Epithelial cell of alveolus of lung (primary cell): ENCODE measurements around the gene LRRC26. TPM values are rescaled to one million over a fixed set of nuclear protein-coding genes. Genes with fewer than 3 reads are reported as not detected.

Source experiments
- total RNA-seq: library from RNA; depleted of rRNA; stranded (reverse); fragments of >200 nt; gene quantifications from 2 replicates; pipeline ENCODE4 v1.2.1, GENCODE V29; 2015

Gene LRRC26, protein sequence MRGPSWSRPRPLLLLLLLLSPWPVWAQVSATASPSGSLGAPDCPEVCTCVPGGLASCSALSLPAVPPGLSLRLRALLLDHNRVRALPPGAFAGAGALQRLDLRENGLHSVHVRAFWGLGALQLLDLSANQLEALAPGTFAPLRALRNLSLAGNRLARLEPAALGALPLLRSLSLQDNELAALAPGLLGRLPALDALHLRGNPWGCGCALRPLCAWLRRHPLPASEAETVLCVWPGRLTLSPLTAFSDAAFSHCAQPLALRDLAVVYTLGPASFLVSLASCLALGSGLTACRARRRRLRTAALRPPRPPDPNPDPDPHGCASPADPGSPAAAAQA
- total RNA-seq = not detected in 2 replicates

DNA sequence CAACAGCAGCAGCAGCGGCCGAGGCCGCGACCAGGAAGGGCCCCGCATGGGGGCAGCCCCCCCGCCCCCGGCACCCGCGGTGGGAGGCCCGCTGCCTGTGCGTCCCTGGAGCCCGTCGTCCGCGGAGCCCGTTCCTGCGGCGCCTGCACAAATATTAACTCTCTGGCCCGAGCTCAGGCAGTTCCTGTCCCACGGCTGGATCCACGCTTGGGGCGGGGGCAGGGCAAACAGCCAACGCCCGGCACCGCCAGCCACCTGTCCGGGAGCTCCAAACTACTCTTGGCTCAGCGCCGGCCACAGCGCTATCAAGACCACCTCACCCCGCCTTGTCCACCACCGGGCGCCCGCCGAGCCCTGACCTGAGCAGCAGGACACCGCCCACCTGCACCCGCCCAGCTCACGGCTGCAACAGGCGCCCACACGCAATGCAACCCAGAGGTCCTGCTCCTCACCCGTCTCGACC lies at the start of gene LRRC26:
TSS of gene LRRC26 (minus strand) at position 156 of the 463 bp plus-strand sequence. CDS start at position 48, 108 bp downstream.

DNA sequence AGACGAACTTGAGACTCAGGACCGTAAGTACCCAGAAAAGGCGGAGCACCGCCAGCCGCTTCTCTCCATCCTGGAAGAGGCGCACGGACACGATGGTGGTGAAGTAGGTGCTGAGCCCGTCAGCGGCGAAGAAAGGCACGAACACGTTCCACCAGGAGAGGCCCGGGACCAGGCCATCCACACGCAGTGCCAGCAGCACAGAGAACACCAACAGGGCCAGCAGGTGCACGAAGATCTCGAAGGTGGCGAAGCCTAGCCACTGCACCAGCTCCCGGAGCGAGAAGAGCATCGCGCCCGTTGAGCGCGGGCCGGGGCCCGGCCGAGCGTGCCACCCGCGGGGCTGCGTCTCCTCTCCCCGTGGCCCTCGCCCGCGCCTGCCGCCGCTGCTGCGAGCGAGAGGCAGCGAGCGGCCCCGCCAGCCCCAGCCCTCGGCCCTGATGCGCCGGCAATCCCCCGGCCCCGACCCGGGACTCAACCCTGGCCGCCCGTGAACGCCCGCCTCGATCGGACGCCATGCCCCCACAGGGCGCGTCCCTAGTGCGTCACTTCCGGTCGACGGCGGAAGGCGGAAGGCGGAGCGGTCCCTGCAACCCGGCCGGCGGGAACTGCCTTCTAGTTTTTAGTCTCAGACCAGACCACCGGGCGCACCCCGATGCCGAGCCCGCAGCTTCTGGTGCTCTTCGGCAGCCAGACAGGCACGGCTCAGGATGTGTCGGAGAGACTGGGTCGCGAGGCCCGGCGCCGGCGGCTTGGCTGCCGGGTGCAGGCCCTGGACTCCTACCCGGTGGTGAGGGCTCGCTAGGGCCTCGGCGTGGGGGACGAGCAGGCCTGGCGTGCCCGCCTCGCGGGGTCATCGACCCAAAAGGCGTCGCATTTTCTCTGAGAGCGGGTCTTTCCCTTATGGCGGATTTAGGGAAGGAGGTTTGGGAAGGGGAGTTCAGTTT lies 35.5 kb upstream of the LRRC26 start, which contains the start of the genes NDOR1 and TMEM203:
TSS of gene NDOR1 (plus strand) at position 575 of the 944 bp plus-strand sequence. CDS start at position 653, 78 bp downstream.
TSS of gene TMEM203 (minus strand) at position 523 of the 944 bp plus-strand sequence. CDS start at position 289, 234 bp downstream.

GRCh38 chr9:137200311-137201204 lies 30.7 kb upstream of the LRRC26 start, which contains the start of gene TPRN:
Gene TPRN (minus strand): TSS chr9:137200741. CDS start chr9:137200711, 30 bp downstream.

GRCh38 chr9:137188490-137189296 lies 18.8 kb upstream of the LRRC26 start, which contains the start of the genes ANAPC2 and SSNA1:
Gene ANAPC2 (minus strand): TSS chr9:137188560. CDS start chr9:137188532, 28 bp downstream.
Gene SSNA1 (plus strand): TSS chr9:137188676. CDS start chr9:137188727, 51 bp downstream.

DNA sequence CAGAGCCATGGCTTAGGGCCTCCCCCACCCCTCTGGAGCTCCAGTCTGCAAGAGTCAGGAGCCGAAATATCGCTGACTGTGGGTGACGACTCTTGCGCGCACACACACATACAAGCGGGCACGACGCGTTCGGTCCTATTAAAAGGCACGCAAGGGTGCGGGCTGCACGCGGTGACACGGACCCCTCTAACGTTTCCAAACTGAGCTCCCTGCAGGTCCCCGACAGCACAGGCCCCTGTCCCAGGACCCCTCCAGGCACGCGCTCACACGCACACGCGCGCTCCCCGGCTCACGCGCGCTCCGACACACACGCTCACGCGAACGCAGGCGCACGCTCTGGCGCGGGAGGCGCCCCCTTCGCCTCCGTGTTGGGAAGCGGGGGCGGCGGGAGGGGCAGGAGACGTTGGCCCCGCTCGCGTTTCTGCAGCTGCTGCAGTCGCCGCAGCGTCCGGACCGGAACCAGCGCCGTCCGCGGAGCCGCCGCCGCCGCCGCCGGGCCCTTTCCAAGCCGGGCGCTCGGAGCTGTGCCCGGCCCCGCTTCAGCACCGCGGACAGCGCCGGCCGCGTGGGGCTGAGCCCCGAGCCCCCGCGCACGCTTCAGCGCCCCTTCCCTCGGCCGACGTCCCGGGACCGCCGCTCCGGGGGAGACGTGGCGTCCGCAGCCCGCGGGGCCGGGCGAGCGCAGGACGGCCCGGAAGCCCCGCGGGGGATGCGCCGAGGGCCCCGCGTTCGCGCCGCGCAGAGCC lies 31.0 kb downstream of the LRRC26 start, which contains the start of gene GRIN1:
TSS of gene GRIN1 (plus strand) at position 433 of the 746 bp plus-strand sequence. CDS start 333 bp downstream, outside the sequence.

Other genes starting within 250 kb of the LRRC26 start
- 127 and 134 TPM in 2 replicates for gene FBXW5, start 225.3 kb downstream of the LRRC26 start, total RNA-seq
- not detected in 2 replicates for gene C8G, start 224.8 kb downstream of the LRRC26 start, total RNA-seq
- gene LCN12, start 217.8 kb downstream of the LRRC26 start, total RNA-seq = not detected in 2 replicates
- 0.39 and 78.2 TPM in 2 replicates for gene PTGDS, start 192.5 kb downstream of the LRRC26 start, total RNA-seq
- 1.9 TPM in 1 of 2 replicates, not detected in the other for gene LCNL1, start 187.1 kb downstream of the LRRC26 start, total RNA-seq
- gene PAXX, start 177.6 kb downstream of the LRRC26 start, total RNA-seq = 19.1 and 33.0 TPM in 2 replicates
- 3.1 and 6.2 TPM in 2 replicates for gene CLIC3, start 173.5 kb downstream of the LRRC26 start, total RNA-seq
- 14.9 and 15.8 TPM in 2 replicates for gene ABCA2, start 141.8 kb downstream of the LRRC26 start, total RNA-seq
- gene FUT7, start 138.0 kb downstream of the LRRC26 start, total RNA-seq = not detected in 2 replicates
- 25.2 and 54.9 TPM in 2 replicates for gene NPDC1, start 123.9 kb downstream of the LRRC26 start, total RNA-seq
- 0.72 TPM in 1 of 2 replicates, not detected in the other for gene ENTPD2, start 116.0 kb downstream of the LRRC26 start, total RNA-seq
- 5.0 and 10.7 TPM in 2 replicates for gene SAPCD2, start 99.5 kb downstream of the LRRC26 start, total RNA-seq
- 5.7 and 11.7 TPM in 2 replicates for gene UAP1L1, start 92.5 kb downstream of the LRRC26 start, total RNA-seq
- 50.3 and 94.1 TPM in 2 replicates for gene MAN1B1, start 83.1 kb downstream of the LRRC26 start, total RNA-seq
- 69.8 and 123 TPM in 2 replicates for gene DPP7, start 55.3 kb downstream of the LRRC26 start, total RNA-seq
- not detected in 2 replicates for gene GRIN1, start 30.9 kb downstream of the LRRC26 start, total RNA-seq
- gene TMEM210, start 2.0 kb upstream of the LRRC26 start, total RNA-seq = not detected in 2 replicates
- gene ANAPC2, start 18.5 kb upstream of the LRRC26 start, total RNA-seq = 7.8 and 20.0 TPM in 2 replicates
- 61.1 and 99.0 TPM in 2 replicates for gene SSNA1, start 18.6 kb upstream of the LRRC26 start, total RNA-seq
- gene TPRN, start 30.7 kb upstream of the LRRC26 start, total RNA-seq = 7.8 and 12.2 TPM in 2 replicates
- gene TMEM203, start 35.6 kb upstream of the LRRC26 start, total RNA-seq = 45.5 and 57.0 TPM in 2 replicates
- gene NDOR1, start 35.6 kb upstream of the LRRC26 start, total RNA-seq = 8.3 and 15.6 TPM in 2 replicates
- gene RNF208, start 52.2 kb upstream of the LRRC26 start, total RNA-seq = 0.13 and 6.3 TPM in 2 replicates
- gene CYSRT1, start 55.1 kb upstream of the LRRC26 start, total RNA-seq = under 0.01 and 1.9 TPM in 2 replicates
- not detected in 2 replicates for gene RNF224, start 57.5 kb upstream of the LRRC26 start, total RNA-seq
- not detected in 2 replicates for gene SLC34A3, start 60.9 kb upstream of the LRRC26 start, total RNA-seq
- 224 and 626 TPM in 2 replicates for gene TUBB4B, start 71.2 kb upstream of the LRRC26 start, total RNA-seq
- gene STPG3, start 81.2 kb upstream of the LRRC26 start, total RNA-seq = not detected in 2 replicates
- gene NELFB, start 85.3 kb upstream of the LRRC26 start, total RNA-seq = 49.1 and 60.2 TPM in 2 replicates
- 38.1 and 52.4 TPM in 2 replicates for gene TOR4A, start 107.7 kb upstream of the LRRC26 start, total RNA-seq
- gene NRARP, start 132.2 kb upstream of the LRRC26 start, total RNA-seq = 0.78 and 1.8 TPM in 2 replicates